IPS DF 6.9 (cell line): ENCODE data around the gene MED31.

Experiments used
- DNase-seq: peaks from one replicate; pipeline ENCODE4 v3.0.0-alpha.2; 2013; ENCODE audit warnings: low read depth, low spot score
- H3K27ac ChIP-seq: one replicate; pipeline ENCODE4 v1.5.1; 2013; ENCODE audit warnings: low read length, control low read depth
- H3K27me3 ChIP-seq: 2 replicates; pipeline ENCODE4 v1.6.1; 2013; ENCODE audit warnings: mild to moderate bottlenecking, low read length; ENCODE audit not compliant: control insufficient read depth, insufficient read depth
- H3K36me3 ChIP-seq: 2 replicates; pipeline ENCODE4 v1.6.1; 2013; ENCODE audit warnings: low read length; ENCODE audit not compliant: control insufficient read depth, insufficient read depth
- H3K4me1 ChIP-seq: 2 replicates; pipeline ENCODE4 v1.6.1; 2013; ENCODE audit warnings: low read length; ENCODE audit not compliant: control insufficient read depth, insufficient read depth
- H3K4me3 ChIP-seq: 2 replicates; pipeline ENCODE4 v1.5.1; 2013; ENCODE audit warnings: mild to moderate bottlenecking, low read length
- H3K9me3 ChIP-seq: 2 replicates; pipeline ENCODE4 v1.6.1; 2013; ENCODE audit warnings: low read length, inconsistent platforms; ENCODE audit not compliant: control insufficient read depth, insufficient read depth
- WGBS: extraction: QIAGEN DNeasy Blood & Tissue Kit; methylation state at CpG from one replicate; pipeline ENCODE4 v1.1.7; 2013; ENCODE audit warnings: mixed read lengths, missing lambda C conversion rate; ENCODE audit not compliant: insufficient read length, insufficient coverage; 5-methylcytosine and 5-hydroxymethylcytosine counted together

MED31 gene

GRCh38 chr17:6688944-6689343 lies 37.5 kb upstream of the MED31 start:
- DNase-seq, result no peak
- Histone ChIP-seq H3K4me3 (no peak overlapping the region), H3K4me1 (no peaks in the 10 kb centered on the region), H3K9me3 (no peaks in the 10 kb centered on the region), H3K27me3 (no peaks in the 10 kb centered on the region), H3K36me3 (no peaks in the 10 kb centered on the region), H3K27ac (no peak overlapping the region)
- WGBS, result no CpG with 5 or more reads among the region's 9 CpGs

- Histone ChIP-seq H3K4me3 (no peak overlapping the region), H3K27ac (no peak overlapping the region), H3K4me1 (no peaks in the 10 kb centered on the region), H3K36me3 (no peaks in the 10 kb centered on the region), H3K27me3 (no peaks in the 10 kb centered on the region), H3K9me3 (no peaks in the 10 kb centered on the region)
- WGBS, result no CpG with 5 or more reads among the region's 4 CpGs
- DNase-seq, result no peak
These were observed 34.6 kb upstream of the MED31 start for GRCh38 chr17:6686026-6686425.

DNA sequence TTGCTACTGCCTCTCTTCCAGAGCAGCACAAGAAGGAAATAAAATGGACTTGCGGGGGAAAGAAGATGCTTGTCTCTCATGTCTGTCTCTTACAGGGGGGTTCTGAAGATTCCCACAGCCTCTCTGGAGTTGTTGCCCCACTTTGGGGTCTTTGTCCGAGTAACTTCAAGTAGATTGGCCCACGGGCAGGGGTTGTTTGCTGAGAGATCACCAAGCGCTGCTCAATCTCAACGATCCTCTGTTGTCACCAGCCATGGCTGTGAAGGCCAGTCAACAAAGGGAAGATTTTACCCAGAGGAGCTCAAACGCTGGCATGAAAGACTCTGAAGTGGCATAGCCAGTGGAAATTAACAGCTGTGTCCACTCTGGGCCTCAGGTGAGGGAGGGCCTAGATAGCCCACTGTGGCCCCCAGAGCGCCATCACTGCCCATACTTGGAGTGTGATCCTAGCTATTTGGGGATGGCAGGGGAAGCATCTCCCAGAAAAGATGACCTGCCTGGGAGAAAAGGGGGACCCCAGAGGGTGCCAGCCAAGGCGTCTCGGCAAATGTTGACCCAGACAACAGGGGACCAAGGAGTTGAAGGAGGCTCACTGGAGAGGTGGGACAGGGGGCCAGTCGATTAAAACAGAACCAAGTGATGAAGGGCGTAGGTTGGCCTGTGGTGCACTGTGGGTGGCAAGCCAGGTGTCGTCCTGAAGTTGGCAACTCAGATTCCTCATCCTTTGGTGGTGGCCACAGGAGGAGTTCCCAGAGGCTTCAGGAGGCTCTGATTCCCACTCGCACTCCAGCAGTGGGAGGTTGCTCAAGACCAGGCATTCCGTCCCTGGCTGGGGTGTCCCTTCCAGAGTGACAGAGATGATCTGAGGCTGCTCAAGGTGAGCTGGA lies 33.7 kb upstream of the MED31 start:
- H3K27ac ChIP-seq, result no peak overlapping the region
- no peaks in the 10 kb centered on the region for H3K27me3 ChIP-seq
- H3K9me3 ChIP-seq, result no peaks in the 10 kb centered on the region
- no peaks in the 10 kb centered on the region for H3K4me1 ChIP-seq
- no peaks in the 10 kb centered on the region for H3K36me3 ChIP-seq
- no peak overlapping the region for H3K4me3 ChIP-seq
- DNase-seq, result no peak
- WGBS, result no CpG with 5 or more reads among the region's 14 CpGs

GRCh38 chr17:6684460-6684783 lies 33.0 kb upstream of the MED31 start:
- Histone ChIP-seq H3K27me3 (no peaks in the 10 kb centered on the region), H3K27ac (no peak overlapping the region), H3K4me3 (no peak overlapping the region), H3K36me3 (no peaks in the 10 kb centered on the region), H3K4me1 (no peaks in the 10 kb centered on the region), H3K9me3 (no peaks in the 10 kb centered on the region)
- no CpG with 5 or more reads among the region's 7 CpGs for WGBS
- no peak for DNase-seq

- Histone ChIP-seq H3K4me1 (no peaks in the 10 kb centered on the region), H3K4me3 (no peak overlapping the region), H3K9me3 (no peaks in the 10 kb centered on the region), H3K27ac (no peak overlapping the region), H3K36me3 (no peaks in the 10 kb centered on the region), H3K27me3 (no peaks in the 10 kb centered on the region)
- DNase-seq, result no peak
- WGBS, result no CpG with 5 or more reads among the region's 3 CpGs
These were observed 32.5 kb upstream of the MED31 start for GRCh38 chr17:6683730-6684459.

GRCh38 chr17:6683081-6683684 lies 31.8 kb upstream of the MED31 start:
- no peaks in the 10 kb centered on the region for H3K36me3 ChIP-seq
- no peaks in the 10 kb centered on the region for H3K9me3 ChIP-seq
- no peaks in the 10 kb centered on the region for H3K27me3 ChIP-seq
- H3K4me3 ChIP-seq, result no peak overlapping the region
- no peak overlapping the region for H3K27ac ChIP-seq
- no CpG with 5 or more reads among the region's 3 CpGs for WGBS
- no peaks in the 10 kb centered on the region for H3K4me1 ChIP-seq
- no peak for DNase-seq

DNA sequence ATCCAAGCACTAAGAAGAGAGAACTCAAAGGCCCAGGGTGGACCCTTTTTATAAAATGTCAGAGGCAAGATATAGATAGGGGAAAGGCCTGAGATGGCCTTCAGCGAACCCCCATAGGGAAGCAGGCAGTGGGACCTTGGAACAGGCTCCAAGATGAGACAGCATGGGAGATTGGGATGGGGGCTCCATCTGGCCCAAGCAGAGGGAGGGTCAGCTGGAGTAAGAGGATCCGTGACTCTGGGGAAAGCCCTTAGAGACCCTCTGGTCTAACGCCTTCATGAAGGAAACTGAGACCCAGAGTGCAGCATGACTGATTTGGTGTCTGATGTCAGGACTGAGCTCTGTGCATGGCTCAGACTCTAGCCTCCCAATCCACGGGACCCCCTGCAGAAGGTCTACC lies 30.9 kb upstream of the MED31 start:
- no peaks in the 10 kb centered on the region for H3K36me3 ChIP-seq
- H3K4me3 ChIP-seq, result no peak overlapping the region
- no peaks in the 10 kb centered on the region for H3K4me1 ChIP-seq
- no peaks in the 10 kb centered on the region for H3K9me3 ChIP-seq
- no peaks in the 10 kb centered on the region for H3K27me3 ChIP-seq
- DNase-seq, result no peak
- WGBS, result no CpG with 5 or more reads among the region's 4 CpGs
- no peak overlapping the region for H3K27ac ChIP-seq

DNA sequence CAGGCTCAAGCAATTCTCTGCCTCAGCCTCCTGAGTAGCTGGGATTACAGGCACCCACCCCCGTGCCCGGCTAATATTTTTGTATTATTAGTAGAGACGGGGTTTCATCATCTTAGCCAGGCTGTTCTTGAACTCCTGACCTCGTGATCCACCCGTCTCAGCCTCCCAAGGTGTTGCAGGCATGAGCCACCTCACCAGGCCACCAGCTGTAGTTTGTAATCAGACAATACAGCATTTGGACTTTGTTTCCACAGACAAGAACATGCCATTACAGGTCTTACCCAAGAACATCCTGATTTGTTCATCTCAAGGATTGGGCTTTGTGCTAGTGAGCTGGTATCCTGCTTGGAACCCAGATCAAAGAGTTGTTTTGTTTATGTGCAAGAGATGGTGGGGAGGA lies 30.3 kb upstream of the MED31 start:
- Histone ChIP-seq H3K27ac (no peak overlapping the region), H3K4me1 (no peaks in the 10 kb centered on the region), H3K4me3 (no peak overlapping the region), H3K27me3 (no peaks in the 10 kb centered on the region), H3K9me3 (no peaks in the 10 kb centered on the region), H3K36me3 (no peaks in the 10 kb centered on the region)
- DNase-seq, result no peak
- WGBS, result no CpG with 5 or more reads among the region's 5 CpGs

DNA sequence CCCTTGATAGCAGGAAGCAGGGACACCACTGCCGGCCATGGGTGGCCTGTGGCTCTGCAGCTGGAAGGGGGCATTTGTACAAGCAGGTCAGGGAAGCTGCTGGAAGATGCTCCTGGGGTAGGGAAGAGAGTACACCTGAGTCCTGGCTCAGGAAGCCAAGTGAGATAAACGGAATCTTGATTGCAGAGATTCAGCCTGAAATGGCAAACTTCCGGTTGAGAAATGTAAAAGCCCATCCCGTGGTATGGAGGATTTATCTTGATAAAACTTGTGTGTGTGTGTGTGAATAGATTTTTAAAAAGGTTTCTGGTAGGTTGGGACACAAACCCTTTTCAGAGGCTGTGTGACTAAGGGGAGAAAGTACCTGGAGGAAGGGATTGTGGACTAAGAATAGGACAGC lies 29.8 kb upstream of the MED31 start:
- Histone ChIP-seq H3K4me3 (no peak overlapping the region), H3K36me3 (no peaks in the 10 kb centered on the region), H3K27ac (no peak overlapping the region), H3K4me1 (no peaks in the 10 kb centered on the region), H3K27me3 (no peaks in the 10 kb centered on the region), H3K9me3 (no peaks in the 10 kb centered on the region)
- no CpG with 5 or more reads among the region's 4 CpGs for WGBS
- DNase-seq, result no peak

GRCh38 chr17:6679241-6679640 lies 27.8 kb upstream of the MED31 start:
- H3K9me3 ChIP-seq, result no peaks in the 10 kb centered on the region
- DNase-seq, result no peak
- no peak overlapping the region for H3K4me3 ChIP-seq
- no peak overlapping the region for H3K27ac ChIP-seq
- WGBS, result no CpG with 5 or more reads among the region's 6 CpGs
- H3K27me3 ChIP-seq, result no peaks in the 10 kb centered on the region
- H3K36me3 ChIP-seq, result no peaks in the 10 kb centered on the region
- H3K4me1 ChIP-seq, result no peaks in the 10 kb centered on the region
